Measurements from ENCODE around the gene MEF2C.
"Not testable (repeated sequence)": the region's sequence is repeated elsewhere in the genome, so short reads cannot be mapped to it uniquely, and the experiment has no call there.

Gene MEF2C

DNA sequence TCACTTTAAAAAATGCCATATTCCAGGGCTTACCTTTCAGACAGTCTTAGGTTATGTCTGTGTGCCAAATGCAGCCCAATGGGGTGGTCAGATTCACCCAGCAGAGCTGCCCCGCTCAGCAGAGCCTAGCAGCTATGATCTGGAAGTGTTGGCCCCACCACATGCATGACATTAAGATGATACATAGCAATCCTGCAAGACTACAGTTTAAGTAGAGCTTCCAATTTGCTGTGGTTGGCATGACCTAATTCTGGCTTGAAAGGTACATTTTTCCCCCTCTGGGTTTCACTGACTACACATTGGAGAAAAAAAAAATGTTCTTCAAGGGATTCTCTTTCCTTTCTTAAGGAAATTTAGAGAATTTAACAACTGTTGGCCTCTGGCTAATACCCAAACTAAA is 22.5 kb downstream of the MEF2C start:
- DNase-seq = no peak

DNA sequence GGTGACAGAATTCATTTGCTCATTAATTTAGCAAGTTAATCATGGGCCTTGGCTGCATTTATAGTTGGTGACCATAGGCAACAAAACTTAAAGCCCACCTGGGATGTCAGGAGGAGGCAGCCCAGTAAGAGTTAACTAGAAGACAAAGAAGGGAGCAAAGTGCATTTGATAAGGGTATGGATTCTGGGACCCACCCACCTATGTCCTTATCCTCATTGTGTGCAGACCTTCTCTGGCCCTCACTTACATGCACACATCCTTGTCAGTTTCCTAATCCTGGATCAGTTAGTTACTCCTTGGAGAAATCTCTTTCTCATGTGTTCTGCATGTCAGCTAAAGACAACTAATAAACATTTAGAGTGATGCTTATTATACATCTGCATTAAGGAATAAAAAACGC is 24.6 kb downstream of the MEF2C start:
- DNase-seq = no peak

DNA sequence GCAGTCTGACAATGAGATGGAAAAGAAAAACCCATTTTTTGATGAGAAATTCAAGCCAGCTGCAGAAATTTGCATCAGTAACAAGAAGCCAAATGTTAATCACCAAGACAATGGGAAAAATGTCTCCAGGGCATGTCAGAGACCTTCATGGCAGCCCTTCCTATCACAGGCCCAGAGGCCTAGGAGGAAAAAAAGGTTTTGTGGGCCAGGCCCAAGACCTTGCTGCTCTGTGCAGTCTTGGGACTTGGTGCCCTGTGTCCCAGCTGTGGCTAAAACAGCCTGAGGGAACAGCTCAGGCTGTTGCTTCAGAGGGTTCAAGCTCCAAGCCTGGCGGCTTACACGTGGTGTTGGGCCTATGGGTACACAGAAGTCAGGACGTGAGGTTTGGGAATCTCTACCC is 26.6 kb downstream of the MEF2C start:
- not testable (repeated sequence) for DNase-seq

DNA sequence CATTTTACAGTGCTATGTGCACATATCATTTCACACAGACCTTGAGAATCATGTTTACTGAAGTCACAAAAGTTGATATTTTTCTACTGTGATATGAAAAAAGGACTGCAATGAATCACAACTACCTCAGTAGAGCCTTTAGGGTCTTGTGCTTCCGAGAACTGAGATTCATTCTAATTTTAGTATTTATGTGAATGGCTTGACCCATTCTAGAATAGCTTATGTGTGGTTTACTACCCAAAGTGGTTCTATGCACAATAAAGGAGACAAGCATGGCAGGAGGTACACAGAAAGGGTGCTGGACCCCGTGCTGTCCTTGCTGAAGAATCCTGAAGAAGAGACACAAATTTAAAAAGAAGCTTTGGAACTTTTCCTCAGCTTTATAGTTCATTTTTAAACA is 28.2 kb downstream of the MEF2C start:
- no peak for DNase-seq

DNA sequence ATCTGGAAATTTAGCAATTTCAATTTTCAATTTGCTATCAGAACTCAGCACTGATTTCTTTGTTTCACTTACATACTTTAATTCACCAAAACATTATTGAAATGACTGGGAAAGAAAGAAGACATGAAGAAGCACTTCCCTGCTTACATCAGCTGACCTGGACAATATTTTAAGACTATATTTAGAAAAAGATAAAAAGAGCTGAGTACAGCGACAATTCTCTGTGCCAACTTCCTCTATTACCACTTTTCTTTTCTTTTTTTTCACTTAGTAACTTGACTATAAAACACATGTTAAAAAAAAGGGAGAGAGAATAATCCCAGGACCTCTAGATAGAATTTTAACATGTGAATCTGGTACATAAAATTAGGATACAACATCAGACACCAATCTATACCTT is 35.6 kb downstream of the MEF2C start:
- DNase-seq = no peak

DNA sequence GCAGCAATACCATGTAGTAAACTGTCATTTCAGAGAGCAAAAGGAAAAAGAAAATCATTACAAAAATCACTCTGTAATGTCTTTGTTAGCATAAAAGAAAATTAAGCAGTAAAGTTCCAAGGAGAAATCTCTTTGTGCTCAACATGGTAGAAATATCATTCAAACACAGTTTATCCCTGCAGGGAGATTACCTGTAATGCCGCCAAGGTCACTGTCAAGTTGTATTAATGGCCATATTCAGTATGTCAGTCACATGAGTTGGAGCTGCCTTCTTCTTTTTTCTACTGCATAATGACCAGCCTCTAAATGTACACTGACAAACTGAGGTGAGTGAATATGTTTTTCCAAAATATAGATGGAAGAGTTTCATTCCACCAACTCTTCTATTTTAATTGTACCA is 36.5 kb downstream of the MEF2C start:
- no peak for DNase-seq

DNA sequence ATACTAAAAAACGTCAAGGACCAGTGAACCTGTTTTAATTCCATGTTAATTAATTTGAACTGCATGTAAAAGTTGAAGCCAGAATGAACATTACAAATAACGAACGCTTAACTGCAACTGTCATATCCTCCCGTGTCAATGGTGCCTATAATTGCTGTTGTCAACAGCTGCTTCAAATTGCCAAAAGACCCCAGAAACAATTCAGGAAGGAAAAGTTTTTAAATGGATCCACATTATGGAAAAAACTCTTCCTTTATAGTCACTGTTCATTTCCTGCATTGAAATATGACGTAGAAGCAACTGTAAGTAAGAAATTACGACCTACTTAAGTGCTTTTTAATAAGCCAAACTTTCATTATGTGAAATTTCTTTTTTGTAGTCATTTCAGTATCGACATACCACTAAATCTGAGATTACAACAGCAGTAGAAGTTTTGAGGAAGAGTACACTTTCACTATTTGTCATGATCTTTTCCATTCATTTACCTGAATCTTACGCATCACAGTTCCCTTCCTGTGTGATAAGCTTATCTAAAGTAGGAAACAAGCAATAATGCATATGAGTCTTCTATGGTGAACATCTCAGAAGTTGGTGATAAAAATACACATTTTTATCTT is 37.8 kb downstream of the MEF2C start:
- DNase-seq = no peak

DNA sequence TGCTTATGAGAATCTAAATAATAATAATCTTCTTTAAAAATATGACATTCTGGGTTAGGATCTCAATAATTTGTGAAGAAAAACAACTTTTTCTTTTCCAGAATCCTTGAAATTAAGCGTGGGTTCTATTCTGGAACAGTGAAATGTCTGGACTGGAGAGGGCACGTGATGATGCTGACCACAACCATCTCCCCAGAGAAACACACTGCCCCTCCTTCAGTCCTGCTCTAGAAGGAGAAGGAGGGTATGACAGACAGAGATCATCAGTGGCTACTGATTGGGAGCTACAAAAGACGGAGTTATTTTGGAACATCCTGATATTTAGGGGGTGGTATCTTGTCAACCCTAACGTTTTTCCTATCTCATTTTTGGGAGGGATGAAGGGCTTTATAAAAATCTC is 40.2 kb downstream of the MEF2C start:
- DNase-seq = no peak

DNA sequence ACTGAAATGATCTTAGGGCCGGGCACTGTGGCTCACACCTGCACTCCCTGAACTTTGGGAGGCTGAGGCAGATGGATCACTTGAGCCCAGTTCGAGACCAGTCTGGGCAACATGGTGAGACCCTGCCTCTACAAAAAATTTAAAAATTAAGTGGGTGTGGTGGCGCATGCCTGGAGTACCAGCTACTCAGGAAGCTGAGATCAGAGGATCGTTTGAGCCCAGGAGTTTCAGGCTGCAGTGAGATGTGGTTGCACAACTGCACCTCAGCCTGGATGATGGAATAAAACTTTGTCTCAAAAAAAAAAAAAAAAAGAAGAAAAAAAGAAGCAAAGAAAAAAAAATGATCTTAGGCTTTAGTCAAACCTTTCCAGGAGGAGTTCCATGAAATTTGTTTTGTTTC is 41.8 kb downstream of the MEF2C start:
- DNase-seq = no peak

DNA sequence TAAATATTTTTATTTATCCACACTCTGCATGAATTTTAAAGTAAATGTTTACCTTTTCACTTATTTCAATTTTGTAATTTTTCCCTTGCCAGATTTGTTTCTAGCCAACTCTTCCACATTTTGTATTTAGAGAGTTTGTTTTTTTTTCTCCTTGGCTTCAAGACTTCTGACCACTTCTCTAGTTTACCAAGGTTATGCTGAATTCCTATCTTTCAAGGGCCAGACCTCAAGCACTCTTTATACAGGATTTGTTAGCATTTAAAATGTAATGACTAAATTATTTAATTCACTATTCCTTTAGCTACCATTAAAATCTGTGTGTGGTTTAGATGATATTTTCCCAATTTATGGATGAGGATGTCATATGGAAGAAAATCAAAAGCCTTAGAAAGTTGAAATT is 42.5 kb downstream of the MEF2C start:
- no peak for DNase-seq

DNA sequence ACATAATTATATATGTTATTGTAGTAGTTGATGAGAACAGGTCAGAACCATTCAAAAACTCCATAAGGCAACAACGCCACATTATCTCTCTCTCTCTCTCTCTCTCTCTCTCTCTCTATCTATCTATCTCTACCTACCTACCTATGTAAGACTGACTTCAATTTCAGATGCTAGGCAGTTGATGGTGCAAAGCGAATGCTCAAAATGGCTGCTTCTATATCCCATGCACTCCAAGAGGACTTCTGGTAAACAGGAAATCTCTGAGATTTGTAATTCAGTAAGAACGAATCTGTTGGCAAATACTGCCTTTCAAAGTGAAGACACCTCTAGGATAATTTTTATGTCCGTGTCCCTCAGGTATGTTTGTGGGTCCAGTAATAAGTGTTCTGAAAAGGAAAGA is 43.7 kb downstream of the MEF2C start:
- no peak for DNase-seq

DNA sequence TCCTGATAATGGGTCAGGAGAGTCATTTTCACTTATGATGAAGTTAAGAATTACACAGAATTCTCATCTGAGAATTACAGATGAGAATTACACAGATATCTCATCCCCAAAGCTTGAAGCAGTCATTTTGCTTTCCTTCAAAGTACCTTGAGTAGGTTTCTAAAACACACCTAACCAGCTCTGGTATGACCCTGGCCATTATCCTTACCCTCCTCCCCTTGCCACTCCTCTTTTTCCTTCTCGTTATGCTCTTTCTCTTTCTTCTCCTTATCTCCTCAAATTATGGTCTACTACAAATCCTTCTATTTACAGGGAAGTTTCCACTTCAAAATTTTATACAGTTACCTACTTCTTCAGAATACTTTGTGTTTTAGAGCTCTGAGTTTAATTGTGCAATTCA is 44.5 kb downstream of the MEF2C start:
- DNase-seq = no peak

DNA sequence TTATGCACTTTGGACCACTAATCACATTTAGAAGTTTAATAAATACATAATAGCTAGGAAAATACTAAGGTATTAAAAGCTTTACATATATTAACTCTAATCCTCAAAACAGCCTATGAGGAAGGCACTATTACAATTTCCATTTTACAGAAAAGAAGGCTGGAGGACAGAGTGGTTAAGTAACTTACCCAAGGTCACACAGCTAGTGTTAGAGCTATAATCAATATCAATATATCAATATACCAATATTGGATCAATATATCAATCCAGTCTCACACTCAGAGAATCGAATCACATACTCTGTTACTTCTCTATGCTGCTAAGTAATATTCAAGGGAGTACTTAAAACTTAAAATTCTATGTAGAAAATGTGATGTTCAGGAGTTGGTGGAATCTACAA is 45.2 kb downstream of the MEF2C start:
- DNase-seq = no peak

DNA sequence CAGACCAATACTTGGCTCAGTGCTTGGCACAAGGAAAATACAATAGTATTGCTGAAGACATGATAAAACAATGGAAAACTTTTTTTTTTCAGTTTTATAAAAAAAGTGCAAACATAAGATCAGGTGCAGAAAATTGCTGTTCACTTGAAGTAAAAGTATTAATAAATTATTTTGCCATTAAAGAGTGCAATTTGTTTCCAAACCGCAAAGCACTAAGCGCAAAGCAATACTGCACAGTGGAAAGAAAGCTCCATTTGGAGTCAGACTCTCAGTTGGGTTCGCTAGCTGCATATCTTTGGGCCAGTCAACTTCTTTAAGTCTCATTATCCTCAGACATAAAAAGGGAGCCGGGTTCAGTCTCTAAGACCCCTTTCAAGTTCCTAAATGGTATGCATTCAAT is 45.8 kb downstream of the MEF2C start:
- DNase-seq = no peak

DNA sequence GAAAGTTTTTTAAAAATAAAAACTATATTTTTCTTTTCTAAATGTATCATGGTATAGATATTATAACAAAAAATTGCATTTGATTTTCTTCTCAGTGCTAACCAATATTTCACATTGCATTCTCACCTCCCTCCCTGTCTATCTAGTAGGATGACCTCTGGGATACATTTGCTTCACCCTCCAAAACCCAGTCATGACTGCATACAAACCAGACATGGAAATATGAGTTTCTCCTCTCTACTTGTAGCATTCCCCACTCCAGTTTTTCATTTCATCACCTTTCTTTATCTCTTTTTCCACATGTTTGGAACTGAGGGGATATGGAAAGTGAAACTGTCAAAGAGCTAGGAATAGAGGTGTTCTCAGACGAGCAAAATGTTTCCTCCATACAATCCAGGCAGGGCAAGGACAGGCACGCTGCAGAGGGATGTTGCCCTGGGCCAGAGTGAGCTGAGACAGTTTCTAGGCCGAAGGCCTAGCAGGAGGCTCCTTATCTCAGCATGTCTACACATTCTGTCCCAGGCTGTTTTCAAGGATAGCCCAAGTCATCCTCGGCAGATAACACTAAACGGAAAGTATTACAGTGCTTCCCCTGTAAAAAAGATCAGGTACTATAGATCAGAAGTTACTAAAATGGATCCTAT is 46.7 kb downstream of the MEF2C start:
- DNase-seq = no peak

DNA sequence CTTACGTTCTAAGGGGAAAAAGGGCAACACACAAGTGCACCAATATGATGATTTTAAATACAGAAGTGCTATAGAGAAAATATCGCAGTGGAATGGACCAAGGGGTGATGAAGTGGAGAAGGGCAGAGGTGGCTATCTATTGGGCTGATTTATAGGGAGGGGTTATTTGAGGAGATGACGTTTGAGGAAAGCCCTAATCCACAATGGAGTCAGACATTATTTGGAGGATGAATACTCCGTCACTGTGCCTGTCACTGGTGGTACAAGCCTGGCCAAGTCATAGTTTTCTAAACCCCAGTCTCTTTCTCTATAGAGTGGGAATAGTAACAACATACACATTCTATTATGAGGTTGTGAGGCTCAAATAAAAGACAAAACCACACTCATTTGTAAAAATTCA is 48.5 kb downstream of the MEF2C start:
- DNase-seq = no peak

DNA sequence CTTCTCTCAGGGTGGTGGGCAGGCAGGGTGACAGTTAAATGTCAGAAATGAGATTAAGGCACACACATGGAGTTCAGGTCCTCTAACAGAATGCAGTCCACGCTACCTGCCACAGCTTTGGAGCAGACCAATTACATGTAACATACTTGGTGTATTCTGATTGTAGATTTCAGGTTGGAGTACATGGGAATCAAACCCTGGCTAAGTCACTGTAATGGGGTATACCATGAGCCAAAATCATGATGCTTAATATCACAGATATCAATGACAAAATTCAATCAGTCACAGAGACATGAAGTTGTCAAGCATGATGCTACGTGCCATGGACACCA is 48.9 kb downstream of the MEF2C start:
- DNase-seq = no peak

DNA sequence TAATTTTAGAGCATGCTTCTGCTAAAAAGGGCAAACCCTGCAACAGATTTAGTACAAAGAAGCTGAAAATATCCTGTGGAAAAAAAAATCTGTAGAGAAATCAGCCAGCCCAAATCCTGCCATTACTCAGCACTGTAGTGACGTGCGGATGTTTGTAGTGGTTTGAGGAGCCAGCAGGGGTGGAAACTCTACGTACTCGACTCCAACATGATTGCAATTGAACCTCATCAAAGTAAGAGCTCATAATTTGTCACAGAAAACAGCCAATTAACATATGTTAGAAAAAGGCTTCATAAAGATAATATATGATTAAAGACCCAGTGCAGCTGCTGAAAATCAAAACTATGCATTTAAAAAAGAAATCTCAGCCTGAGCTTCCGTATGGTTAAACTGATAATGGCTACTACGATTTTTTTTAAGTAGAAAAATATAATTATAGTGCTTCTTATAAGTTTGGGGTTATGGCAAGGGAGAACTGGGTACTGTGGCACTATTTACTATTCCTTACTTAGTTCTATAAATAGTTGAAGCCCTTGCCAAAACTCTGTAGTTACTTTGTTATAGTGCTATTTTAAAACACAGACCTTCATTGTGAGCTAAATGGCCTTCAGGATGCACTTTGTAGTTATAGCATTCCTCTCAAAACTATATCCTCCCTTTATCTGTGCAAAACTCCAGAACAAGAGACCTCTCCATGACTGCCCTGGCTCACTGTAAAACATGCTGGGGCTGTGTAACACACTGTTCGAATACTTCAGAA is 49.4 kb downstream of the MEF2C start:
- no peak for DNase-seq

DNA sequence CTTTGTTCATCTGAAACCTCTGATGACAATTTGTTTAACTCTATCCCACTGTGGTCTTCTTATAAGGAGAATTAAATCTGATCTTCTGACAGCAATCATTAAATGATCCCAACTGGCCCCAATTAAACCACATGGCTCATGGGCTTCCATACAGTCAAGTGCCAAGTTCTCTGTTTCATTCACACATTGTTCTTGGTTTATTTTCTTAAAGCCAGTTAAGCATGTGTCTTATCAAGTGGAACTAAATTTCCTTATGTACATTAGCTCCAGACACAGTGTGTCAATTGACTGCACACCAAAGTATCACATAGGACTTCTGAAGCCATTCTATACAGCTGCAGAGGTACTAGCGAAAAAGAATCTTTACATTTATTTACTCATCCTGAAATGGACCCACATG is 51.2 kb downstream of the MEF2C start:
- DNase-seq = no peak

DNA sequence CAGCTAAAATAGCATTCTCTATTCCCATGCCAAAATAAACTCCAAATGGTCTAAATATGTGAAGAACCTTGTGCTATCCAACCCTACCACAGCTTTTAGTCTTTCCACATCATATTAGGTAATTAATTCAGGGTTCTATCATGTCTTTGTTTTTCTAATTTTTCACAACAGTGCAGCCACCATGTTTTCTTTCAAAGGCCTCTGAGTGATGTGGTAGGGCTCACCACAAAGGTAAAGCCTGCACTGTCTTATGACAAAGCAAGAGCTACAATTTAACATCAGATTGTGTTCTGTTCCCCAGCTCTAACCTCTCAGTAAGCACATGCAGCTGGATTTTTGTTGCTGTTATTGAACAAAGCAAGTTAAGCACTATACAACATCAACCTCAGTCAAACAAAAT is 52.4 kb downstream of the MEF2C start:
- DNase-seq = no peak

DNA sequence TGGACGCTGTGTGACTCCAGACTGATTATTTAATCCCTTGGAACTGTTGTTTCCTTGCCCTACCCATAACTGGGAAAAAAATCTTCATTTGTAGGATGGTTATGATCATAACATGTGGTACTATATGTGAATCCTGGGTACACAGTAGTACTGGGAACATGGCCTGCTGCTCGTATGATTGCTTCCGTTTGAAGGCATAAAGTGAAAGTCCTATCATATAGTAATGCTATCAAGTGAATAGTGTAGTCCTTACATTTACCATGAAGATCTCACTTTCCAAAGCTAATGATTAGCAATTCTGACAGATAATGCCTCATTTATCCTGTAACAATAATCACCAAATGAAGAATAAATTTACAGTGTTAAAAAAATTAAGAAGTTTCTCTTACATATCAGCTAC is 53.2 kb downstream of the MEF2C start:
- DNase-seq = no peak

DNA sequence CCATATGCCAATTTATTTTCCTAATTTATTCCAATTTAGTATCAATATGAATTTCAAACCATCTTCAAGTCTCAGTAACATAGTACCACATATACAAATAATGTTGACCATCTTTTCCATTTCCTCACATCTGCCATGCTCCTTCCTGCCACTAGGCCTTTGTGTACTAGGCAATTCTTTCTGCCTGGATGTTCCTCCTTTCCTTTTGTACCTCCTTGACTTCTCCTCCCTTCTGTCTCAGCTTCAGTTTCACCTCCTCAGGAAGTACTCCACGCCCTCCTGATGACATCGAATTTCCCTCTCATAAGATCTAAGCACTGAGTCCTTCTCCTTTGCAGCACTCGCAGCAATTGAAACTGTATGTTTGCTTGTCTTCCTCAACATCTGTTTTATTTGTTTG is 53.9 kb downstream of the MEF2C start:
- DNase-seq = no peak

DNA sequence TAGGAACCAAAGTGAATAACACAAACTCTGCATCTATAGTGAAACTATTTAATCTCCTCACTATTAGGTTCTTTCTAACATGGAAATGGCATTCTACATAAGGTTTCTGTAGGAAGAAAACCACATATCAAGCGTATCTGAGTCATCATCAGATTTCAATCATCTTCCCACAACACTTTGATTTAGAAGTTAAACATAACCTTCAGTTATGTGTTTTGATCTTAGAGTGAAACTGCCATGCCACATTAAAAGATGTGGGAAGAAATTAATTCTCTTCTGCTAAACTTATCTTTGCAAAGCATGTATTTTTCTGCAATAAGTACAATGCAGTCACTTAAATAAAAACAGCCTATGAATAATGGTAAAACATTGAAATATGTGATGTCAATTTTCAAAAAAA is 55.0 kb downstream of the MEF2C start:
- DNase-seq = no peak

DNA sequence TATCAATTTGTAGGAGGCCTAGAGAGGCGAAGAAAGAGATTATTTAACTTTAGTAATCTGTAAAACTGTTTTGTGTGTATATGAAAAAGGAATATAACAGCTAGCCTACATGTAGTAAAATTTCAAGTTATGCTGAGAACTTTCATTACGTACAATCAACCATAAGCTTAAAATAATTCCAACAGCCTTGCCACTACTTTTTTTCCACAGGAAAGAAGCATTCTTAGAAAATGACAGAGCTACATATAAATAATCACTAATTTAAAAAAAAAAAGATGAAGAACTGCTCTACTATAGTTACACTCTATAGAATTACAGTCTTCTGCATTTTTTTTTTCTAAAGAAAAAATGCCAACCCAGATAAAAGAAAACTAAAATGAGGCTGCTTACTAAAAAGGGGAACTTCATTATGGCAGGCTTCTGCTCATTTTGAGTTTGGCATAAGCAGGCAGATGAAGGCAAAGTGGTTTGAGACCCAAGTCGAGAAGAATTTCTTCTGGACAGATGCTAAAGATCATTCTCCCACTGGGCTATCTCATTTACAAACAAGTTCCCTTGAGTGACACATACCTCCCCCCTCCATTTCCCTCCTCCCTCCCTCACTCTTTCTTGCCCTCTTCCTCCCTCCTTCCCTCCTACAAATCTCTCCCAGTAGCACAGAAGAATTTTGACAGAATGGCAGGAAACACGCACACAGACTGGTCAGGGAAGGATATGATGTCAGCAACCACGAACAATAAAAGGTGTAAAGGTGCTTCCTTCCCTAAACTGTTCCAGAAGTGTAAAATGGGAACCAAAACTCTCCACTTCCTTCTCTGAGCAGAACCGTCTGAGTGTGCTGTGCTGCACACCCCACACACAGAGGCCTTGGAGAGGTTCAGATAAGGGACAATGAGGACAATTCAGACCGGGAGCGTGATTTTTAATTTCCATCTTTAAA is 56.1 kb downstream of the MEF2C start:
- no peak for DNase-seq
